CD4-positive, alpha-beta T cell (primary cell): ENCODE results near the gene SLC35E2B. TPM values are rescaled to one million over a fixed set of nuclear protein-coding genes. Genes with fewer than 3 reads are reported as not detected.
"Not testable (repeated sequence)": the region's sequence is repeated elsewhere in the genome, so short reads cannot be mapped to it uniquely, and the experiment has no call there.

Experiments used
- ATAC-seq: fragments of 200-7000 bp; cut with Tn5 transposase; one replicate; pipeline ENCODE4 v1.10.0; 2022; ENCODE audit warnings: mild to moderate bottlenecking; ENCODE audit not compliant: poor library complexity
- CTCF ChIA-PET: fragments of 350-600 bp; sonication (Branson Sonifier 250); formaldehyde crosslinking; loops from one replicate; lab custom pipeline; 2021; ENCODE audit warnings: antibody characterized with exemption, inconsistent platforms; lab: Charles Lee
- POLR2A ChIA-PET: fragments of 350-600 bp; sonication (Branson Sonifier 250); formaldehyde crosslinking; loops from one replicate; lab custom pipeline; 2021; ENCODE audit warnings: antibody characterized with exemption, inconsistent platforms; lab: Charles Lee
- DNase-seq, 14 experiments: peaks; one replicate each; pipeline ENCODE4 v3.0.0-alpha.2; 2013 to 2020; ENCODE audit warnings: mixed read lengths in 2 of 14
- H3K27ac ChIP-seq, 2 donors: one replicate each; pipeline versions ENCODE4 v1.5.1 to v1.7.0; 2013; ENCODE audit warnings: low read length in 2 of 2, low read depth in 1 of 2, mild to moderate bottlenecking in 1 of 2
- H3K27me3 ChIP-seq, 2 experiments: 1 replicate in 1 of 2; 2 replicates in 1 of 2; pipeline versions ENCODE4 v1.6.1 to v1.7.0; 2013; ENCODE audit warnings: low read length in 2 of 2, control low read depth in 1 of 2, mild to moderate bottlenecking in 1 of 2, moderate library complexity in 1 of 2; ENCODE audit not compliant: insufficient read depth in 2 of 2, control insufficient read depth in 1 of 2
- H3K36me3 ChIP-seq: one replicate; pipeline ENCODE4 v1.6.1; 2013; ENCODE audit warnings: low read length, control low read depth; ENCODE audit not compliant: insufficient read depth
- H3K4me1 ChIP-seq: one replicate; pipeline ENCODE4 v1.6.1; 2013; ENCODE audit warnings: low read length, control low read depth; ENCODE audit not compliant: insufficient read depth
- H3K4me3 ChIP-seq: one replicate; pipeline ENCODE4 v1.5.1; 2013; ENCODE audit warnings: mild to moderate bottlenecking, low read length, moderate library complexity
- H3K9me3 ChIP-seq, 2 experiments: 1 replicate in 1 of 2; 2 replicates in 1 of 2; pipeline versions ENCODE4 v1.6.1 to v1.7.0; 2013; ENCODE audit warnings: low read length in 2 of 2, mild to moderate bottlenecking in 2 of 2, control low read depth in 1 of 2, moderate library complexity in 1 of 2; ENCODE audit not compliant: control insufficient read depth in 1 of 2, insufficient read depth in 1 of 2
- H3K27ac Mint-ChIP-seq: one replicate; pipeline ENCODE4 v1.8.0; 2020; ENCODE audit warnings: mixed read lengths
- H3K27me3 Mint-ChIP-seq: one replicate; pipeline ENCODE4 v1.8.0; 2021; ENCODE audit warnings: mixed read lengths
- H3K36me3 Mint-ChIP-seq: one replicate; pipeline ENCODE4 v1.8.0; 2021; ENCODE audit warnings: low read depth, mixed read lengths
- H3K4me1 Mint-ChIP-seq: one replicate; pipeline ENCODE4 v1.8.0; 2021; ENCODE audit warnings: low read depth, mixed read lengths
- H3K4me3 Mint-ChIP-seq: one replicate; pipeline ENCODE4 v1.8.0; 2020; ENCODE audit warnings: mild to moderate bottlenecking, mixed read lengths
- H3K9me3 Mint-ChIP-seq: one replicate; pipeline ENCODE4 v1.8.0; 2020; ENCODE audit warnings: mixed read lengths
- intact Hi-C, 2 experiments: fragments of 100-400 bp; cut with DNase I in 1 of 2; cut with micrococcal nuclease in 1 of 2; formaldehyde crosslinking; loops; one replicate each; pipeline versions ENCODE4 v1.15.1 to v1.9.0; 2023 to 2025; cut with DNase I, micrococcal nuclease
- total RNA-seq, 174 experiments: library from RNA in 2 of 174; stranded (reverse) in 2 of 174; gene quantifications; one replicate each; pipeline ENCODE4 v1.2.3 and lab custom pipeline; 2021 to 2026
- TF ChIP-seq, protein P1 (sequence below): fragments of 200-600 bp; IDR thresholded peaks from one replicate; pipeline ENCODE4 v1.8.0; 2022; ENCODE audit warnings: antibody characterized with exemption, mild to moderate bottlenecking

Gene SLC35E2B
- total RNA-seq, 2 experiments from 2014 or later = 43.9 to 45.3 TPM

DNA sequence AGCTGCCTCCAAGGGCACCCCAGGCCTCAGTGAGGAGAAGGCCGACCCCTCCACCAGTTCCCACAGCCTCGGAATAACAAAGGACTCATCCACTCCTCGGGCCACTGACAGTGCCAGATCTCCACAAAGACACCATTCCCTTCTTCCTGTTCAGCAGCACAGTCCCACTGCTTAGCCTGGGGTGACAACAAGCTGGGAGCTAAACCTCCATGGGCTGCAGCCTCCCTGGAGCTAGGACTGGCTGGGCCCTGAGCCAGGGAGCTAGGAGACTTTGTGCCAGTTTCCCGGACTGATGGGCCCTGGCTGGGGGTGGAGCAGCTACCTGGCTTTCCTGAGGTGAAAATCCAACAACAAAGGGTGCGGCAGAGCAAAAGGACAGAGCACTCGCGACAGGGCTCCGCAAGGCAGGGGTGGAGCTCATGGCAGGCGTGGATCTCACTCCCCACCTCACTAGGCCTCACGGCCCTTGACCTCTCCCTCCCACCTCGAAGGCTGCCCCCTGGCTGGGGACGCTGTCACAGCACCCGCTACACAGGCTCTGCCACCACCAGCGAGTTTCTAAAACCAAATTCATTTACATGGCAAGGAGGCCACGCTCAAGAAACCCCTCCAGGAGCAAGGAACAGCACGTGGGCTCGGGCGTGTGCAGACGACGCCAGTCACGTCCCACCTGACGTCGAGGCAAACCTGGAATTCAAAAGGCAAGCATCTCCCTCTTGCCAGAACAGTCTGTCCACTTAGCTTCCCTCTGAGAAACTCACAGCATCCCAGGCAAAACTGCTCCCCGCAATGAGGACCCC, 13.8 kb downstream of the SLC35E2B start:
- Mint-ChIP-seq H3K36me3 (peaks cover 18% of the 10 kb centered on the region), H3K27me3 (no peaks in the 10 kb centered on the region), H3K9me3 (no peaks in the 10 kb centered on the region), H3K4me3 (peak overlapping the region; percentile 87), H3K4me1 (peaks cover 23% of the 10 kb centered on the region), H3K27ac (peak overlapping the region; percentile 98)
- Histone ChIP-seq H3K4me1 (peaks cover 25% of the 10 kb centered on the region), H3K4me3 (peak overlapping the region; percentile 59), H3K27ac (peak overlapping the region; percentile 75 to 78), H3K36me3 (peaks cover 10% of the 10 kb centered on the region), H3K27me3 (no peaks in the 10 kb centered on the region), H3K9me3 (no peaks in the 10 kb centered on the region)
- ChIA-PET POLR2A (no interaction called here), CTCF (interaction anchor here (0.7 to 1.5 kb wide), 2 partner anchors 10 to 13 kb away, joined by 3 read pairs; no protein-coding TSS in a partner anchor)
- TF ChIP-seq, protein P1, sequence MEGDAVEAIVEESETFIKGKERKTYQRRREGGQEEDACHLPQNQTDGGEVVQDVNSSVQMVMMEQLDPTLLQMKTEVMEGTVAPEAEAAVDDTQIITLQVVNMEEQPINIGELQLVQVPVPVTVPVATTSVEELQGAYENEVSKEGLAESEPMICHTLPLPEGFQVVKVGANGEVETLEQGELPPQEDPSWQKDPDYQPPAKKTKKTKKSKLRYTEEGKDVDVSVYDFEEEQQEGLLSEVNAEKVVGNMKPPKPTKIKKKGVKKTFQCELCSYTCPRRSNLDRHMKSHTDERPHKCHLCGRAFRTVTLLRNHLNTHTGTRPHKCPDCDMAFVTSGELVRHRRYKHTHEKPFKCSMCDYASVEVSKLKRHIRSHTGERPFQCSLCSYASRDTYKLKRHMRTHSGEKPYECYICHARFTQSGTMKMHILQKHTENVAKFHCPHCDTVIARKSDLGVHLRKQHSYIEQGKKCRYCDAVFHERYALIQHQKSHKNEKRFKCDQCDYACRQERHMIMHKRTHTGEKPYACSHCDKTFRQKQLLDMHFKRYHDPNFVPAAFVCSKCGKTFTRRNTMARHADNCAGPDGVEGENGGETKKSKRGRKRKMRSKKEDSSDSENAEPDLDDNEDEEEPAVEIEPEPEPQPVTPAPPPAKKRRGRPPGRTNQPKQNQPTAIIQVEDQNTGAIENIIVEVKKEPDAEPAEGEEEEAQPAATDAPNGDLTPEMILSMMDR = no peak
- ATAC-seq (peak; percentile 35), DNase-seq (peak in 7 of 14 experiments; percentile 24 to 64 (median 57))
- intact Hi-C loops = no loop called here

DNA sequence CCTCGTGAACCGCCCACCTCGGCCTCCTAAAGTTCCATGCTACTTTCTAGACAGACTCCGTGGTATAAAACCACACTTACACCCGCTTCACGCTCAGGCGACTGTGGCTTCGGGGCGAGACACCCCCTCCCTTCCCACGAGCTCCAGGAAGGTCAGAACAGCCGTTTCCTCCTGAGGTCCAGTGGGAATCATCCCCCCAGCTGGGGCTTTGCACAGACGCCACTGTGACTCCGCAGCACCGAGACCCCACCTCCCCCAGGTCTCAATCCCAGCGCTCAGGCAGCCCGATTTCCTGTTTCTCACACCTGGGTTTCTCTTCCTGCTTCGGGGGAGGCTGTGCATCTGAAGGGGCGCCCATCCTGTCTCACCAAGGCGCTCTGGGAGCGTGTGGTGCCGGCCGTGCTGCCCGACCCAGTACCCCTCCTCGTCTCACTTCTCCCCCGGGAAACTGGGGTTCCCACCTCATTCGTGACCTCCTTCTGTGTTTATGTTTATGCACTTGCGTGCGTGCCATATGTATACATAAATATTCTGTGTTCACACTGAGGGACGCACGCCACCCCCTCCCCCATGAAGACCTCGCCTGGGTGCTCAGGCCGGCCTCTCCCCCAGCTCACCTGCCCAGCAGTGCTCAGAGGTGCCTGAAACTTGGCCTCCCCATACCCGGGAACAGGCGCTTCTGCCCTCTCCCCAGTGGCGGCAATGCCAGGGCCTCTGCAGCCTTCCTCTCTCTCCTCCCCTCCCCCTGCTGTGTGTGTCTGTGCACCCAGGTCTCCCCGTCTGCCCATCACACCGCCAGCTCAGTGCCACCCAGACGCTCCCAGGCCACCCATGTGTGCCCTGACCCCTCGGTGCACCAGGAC, 14.6 kb downstream of the SLC35E2B start:
- H3K27ac ChIP-seq = peak overlapping the region; percentile 75 to 78
- H3K4me3 Mint-ChIP-seq = peak overlapping the region; percentile 87
- DNase-seq (peak; percentile 27 to 73 (median 55)), ATAC-seq (peak; percentile 82)
- peaks cover 23% of the 10 kb centered on the region for H3K4me1 Mint-ChIP-seq
- peaks cover 12% of the 10 kb centered on the region for H3K36me3 ChIP-seq
- peaks cover 23% of the 10 kb centered on the region for H3K4me1 ChIP-seq
- intact Hi-C loops = no loop called here
- no peaks in the 10 kb centered on the region for H3K27me3 Mint-ChIP-seq
- peaks cover 13% of the 10 kb centered on the region for H3K36me3 Mint-ChIP-seq
- H3K9me3 ChIP-seq = no peaks in the 10 kb centered on the region
- peak overlapping the region; percentile 98 for H3K27ac Mint-ChIP-seq
- H3K27me3 ChIP-seq = no peaks in the 10 kb centered on the region
- TF ChIP-seq, protein P1 = no peak
- H3K9me3 Mint-ChIP-seq = no peaks in the 10 kb centered on the region
- ChIA-PET CTCF (interaction anchor here (0.7 to 1.5 kb wide), 2 partner anchors 9 to 12 kb away, joined by 3 read pairs; no protein-coding TSS in a partner anchor), POLR2A (no interaction called here)
- H3K4me3 ChIP-seq = peak overlapping the region; percentile 59

DNA sequence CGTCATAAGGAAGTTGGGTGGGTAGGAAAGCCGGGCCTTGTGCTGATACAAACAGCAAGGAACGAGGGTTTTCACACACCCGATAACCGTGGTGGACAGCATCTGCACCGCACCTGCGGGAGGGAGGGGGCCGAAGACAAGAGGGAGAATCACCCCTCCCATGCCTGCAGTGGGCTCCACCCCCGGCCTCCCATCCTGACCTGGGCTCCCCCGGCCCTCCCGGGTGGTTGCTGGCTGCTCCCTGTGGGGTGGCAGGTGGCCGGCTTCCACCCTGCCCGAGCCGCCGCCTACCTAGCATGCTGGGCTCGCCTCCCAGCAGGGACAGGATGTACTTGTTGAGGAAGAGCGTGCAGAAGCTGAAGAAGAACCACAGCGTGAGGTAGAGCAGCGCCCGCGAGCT, 16.5 kb downstream of the SLC35E2B start:
- H3K27ac ChIP-seq, H3K4me3 Mint-ChIP-seq, H3K27me3 Mint-ChIP-seq, ATAC-seq, DNase-seq, H3K9me3 Mint-ChIP-seq, CTCF ChIA-PET, POLR2A ChIA-PET, H3K9me3 ChIP-seq, H3K27me3 ChIP-seq, intact Hi-C loops, H3K27ac Mint-ChIP-seq, H3K4me3 ChIP-seq: not testable (repeated sequence)
- Histone ChIP-seq H3K4me1 (peaks cover 21% of the 10 kb centered on the region), H3K36me3 (peaks cover 22% of the 10 kb centered on the region)
- H3K36me3 Mint-ChIP-seq = peaks cover 16% of the 10 kb centered on the region
- H3K4me1 Mint-ChIP-seq = peaks cover 23% of the 10 kb centered on the region

DNA sequence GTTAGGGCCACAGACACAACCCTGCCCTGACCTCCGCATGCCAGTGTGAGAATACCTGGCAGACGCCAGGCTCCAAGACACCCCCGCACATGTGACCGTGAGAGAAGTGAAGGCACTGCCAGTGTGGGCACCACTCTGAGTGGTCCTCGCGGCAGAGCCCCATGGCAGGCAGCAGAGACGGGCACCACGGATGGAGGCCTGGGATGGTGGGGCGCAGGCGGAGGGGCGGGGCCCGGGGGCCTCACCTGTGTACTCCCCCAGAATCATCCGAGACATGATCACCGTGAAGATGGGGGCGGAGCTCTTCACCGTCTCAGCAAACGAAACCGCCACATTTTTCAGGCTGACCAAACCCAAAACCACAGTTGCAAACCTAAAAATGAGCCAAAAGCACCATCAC, 17.4 kb downstream of the SLC35E2B start:
- H3K27me3 Mint-ChIP-seq, CTCF ChIA-PET, H3K9me3 ChIP-seq, DNase-seq, H3K27me3 ChIP-seq, intact Hi-C loops, H3K9me3 Mint-ChIP-seq, POLR2A ChIA-PET, H3K4me3 ChIP-seq, H3K27ac Mint-ChIP-seq, H3K27ac ChIP-seq, ATAC-seq, H3K4me3 Mint-ChIP-seq: not testable (repeated sequence)
- Histone ChIP-seq H3K36me3 (peaks cover 28% of the 10 kb centered on the region), H3K4me1 (peaks cover 21% of the 10 kb centered on the region)
- Mint-ChIP-seq H3K36me3 (peaks cover 25% of the 10 kb centered on the region), H3K4me1 (peaks cover 23% of the 10 kb centered on the region)

DNA sequence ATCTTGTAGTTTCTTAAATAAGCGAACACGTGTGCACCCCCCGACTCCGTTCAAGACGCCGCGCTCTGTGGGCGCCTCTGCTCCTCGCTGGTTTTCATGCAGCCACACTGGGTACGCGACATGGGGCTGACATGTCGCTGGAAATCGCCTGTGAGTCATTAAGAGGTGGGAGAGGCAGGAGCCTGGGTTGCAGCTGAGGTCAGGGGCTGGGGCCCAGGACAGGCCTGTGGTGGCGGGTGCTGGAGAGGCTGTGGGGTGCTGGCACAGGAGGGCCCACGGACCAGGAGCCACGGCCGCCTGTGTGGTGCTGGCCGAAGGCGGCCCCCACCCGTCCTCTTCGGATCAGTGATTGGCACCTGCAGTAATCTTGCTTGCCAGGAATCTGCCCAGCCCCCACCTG, 17.8 kb downstream of the SLC35E2B start:
- H3K4me3 Mint-ChIP-seq, DNase-seq, POLR2A ChIA-PET, H3K27me3 ChIP-seq, H3K4me3 ChIP-seq, CTCF ChIA-PET, ATAC-seq, H3K27ac Mint-ChIP-seq, H3K9me3 ChIP-seq, H3K27ac ChIP-seq, H3K27me3 Mint-ChIP-seq, H3K9me3 Mint-ChIP-seq, intact Hi-C loops: not testable (repeated sequence)
- H3K36me3 Mint-ChIP-seq = peaks cover 29% of the 10 kb centered on the region
- H3K4me1 Mint-ChIP-seq = peaks cover 23% of the 10 kb centered on the region
- Histone ChIP-seq H3K36me3 (peaks cover 31% of the 10 kb centered on the region), H3K4me1 (peaks cover 21% of the 10 kb centered on the region)
